HG03521 (cell line): ENCODE data around the gene SHC3.

Experiments
- ATAC-seq: cut with Tn5 transposase; IDR thresholded peaks from one replicate; pipeline ENCODE4 v1.9.1; 2021; ENCODE audit warnings: mild to moderate bottlenecking, moderate library complexity; ENCODE audit not compliant: unreplicated experiment

The SHC3 gene

DNA sequence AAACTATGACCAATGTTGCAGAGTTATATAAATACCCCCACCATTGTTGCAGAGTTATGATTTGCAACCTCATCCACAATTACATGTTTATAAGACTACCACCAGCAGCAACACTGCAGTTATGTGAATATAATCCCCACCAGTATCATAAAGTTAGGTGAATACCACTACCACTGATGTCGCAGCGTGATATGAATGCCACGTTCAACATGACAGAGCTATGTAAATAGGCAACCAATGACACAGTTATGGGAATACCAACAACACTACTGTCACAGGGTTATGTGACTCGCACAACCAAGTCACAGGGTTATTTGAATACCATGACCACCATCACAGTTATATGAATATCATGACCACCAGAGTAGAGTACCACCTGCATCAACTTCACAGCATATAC is 63.9 kb downstream of the SHC3 start:
- no peak for ATAC-seq

DNA sequence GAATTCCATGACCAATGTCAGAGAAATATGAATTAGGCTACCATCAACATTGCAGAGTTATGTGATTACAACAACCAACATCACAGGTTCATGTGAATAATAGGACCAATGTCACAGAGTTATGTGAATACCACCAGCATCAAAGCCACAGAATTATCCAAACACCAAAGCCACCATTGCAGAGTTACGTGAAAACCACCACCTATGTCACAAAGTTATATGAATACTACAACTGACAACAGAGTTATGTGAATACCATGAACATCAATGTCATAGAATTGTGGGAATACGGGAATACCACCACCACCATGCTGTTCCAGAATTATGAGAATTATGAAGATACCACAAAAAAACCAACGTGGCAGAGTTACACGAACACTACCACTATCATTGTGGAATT is 64.8 kb downstream of the SHC3 start:
- no peak for ATAC-seq

DNA sequence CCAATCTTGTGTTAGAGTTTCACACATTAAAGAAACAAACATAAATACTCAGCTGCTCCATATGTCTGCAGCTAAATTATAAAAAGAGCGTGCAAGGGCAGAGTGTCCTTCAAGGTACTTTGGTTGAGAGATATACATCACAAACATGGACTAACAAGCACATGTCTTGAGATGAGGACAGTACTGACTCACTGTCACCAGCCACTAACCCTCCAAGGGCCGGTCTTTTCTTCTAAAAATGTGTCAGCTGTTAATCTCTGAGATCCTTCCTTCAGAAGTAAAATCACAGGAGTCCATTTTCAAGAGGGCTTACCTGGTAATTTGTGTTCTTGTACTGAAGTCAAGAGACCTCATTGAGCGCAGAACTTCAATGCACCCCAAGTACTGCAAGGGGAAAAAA is 66.4 kb downstream of the SHC3 start:
- no peak for ATAC-seq

DNA sequence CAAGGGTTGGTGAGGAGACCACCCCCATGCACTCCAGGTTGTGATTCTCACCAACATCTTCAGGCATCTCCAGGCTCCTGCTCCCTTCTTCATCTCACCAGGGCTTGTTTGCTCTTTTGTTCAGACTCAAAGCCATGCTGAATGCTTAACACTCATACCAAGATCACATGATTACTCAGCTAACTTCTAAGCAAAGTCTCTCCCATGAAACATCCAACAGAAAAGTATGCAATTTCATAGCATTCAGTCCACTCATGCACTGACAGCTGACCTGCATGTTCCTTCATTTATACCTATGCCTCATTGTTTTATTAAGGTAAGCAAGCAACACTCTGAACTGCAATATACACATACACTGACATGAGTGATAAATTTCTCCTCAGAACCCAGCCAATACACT is 69.0 kb downstream of the SHC3 start:
- no peak for ATAC-seq

DNA sequence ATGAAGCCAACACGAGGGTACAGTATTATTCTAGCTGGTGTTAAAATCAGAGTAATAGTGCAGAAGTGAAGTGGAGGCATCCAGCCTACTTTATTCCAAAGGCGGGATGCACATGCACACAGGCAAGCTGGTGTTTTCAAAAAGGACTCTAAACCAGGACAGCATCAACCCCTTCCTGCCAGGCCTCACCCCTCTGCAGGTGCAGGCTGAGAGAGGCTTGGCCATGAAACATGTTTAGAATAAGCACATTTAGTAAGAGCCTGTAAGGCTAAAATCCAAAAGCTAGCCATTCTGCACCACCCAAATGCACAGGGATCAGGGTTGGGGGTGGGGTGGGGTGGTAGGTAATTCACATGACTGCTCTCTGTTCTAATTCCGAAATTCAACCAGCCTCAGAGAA is 71.2 kb downstream of the SHC3 start:
- no peak for ATAC-seq

DNA sequence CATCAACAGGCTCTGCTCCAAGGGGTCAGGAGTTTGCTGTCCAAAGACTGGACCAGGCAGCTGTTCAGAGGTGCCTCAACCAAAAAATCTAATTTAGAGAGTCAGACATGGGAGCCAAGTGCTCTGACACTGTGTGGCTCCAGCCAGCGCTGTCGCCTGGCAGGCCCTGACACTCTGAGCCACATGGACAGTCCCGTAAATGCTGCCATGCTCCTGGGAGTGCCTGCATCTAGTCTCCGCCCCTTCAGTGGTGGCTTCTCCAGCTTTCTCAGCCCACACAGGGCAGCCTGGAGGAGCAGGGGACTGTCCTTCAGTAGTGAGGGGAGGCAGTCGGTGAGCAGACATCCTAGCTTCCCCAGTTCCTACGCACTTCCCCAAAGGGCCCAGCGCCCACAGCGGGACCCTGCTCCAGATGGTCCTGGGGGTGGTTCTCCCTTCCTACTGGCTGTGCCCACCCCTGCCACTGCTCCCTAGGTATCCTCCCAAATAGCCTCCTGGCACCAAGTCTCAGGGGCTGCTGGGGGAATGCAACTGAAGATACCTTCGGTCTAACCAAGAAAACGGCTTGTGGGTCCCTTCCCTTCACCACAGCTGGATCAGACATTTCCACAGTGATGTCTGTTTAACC is 72.3 kb downstream of the SHC3 start:
- no peak for ATAC-seq

DNA sequence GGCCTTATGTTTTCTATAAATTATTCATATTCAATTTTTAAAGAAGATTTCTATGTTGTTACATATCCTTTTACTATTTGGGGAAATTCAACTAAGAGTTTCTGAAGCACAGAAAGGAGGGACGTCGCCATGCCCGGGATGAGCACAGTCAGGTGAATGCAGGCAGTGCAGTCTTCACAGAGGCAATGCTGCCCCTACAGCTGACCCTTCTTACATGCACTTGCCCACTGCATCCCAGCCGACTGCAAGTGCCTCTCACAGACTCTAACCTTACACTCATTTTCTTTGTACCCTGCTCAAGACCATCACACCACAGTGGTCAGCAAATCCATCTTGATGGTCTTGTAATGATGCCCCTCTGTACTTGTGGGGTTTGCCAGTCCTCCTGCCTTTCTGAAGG is 73.8 kb downstream of the SHC3 start:
- ATAC-seq: no peak

DNA sequence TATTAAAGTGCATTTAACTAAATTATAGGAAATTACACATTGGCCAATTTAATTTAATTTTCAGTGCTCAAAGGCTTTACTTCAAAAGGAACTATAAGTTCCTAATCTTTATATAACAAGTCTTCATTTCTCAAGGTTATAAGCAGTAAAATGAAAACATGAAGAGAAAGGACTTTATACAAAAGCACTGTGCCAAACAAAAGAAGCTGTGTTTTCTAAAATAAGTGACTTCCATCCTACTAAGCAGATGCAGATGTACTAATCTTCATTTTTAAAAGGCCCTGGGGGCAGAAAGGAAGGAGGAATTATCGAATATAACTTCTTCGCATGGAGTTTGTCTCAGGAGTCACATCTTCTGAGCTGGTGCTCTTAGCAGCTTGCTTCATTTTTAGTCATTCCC is 81.4 kb downstream of the SHC3 start:
- no peak for ATAC-seq

DNA sequence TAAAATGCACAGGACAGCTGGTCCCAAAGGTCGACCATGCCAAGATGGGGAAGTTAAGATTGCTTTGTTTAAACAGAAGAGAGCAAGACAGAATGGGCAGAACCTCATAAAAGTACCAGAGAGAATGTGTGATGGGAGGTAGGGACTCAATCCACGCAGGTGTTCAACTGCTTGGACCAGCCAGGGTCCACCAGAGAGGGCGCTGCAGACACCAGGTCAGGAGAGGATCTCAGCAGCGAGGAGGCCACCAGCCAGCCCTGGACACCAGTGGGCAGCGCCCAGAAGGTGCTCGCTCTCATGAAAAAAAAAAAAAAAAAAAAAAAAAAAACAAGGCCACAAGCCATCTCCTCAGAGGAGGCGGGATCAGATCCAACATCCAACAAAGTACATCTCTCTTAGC is 81.8 kb downstream of the SHC3 start:
- ATAC-seq: no peak

DNA sequence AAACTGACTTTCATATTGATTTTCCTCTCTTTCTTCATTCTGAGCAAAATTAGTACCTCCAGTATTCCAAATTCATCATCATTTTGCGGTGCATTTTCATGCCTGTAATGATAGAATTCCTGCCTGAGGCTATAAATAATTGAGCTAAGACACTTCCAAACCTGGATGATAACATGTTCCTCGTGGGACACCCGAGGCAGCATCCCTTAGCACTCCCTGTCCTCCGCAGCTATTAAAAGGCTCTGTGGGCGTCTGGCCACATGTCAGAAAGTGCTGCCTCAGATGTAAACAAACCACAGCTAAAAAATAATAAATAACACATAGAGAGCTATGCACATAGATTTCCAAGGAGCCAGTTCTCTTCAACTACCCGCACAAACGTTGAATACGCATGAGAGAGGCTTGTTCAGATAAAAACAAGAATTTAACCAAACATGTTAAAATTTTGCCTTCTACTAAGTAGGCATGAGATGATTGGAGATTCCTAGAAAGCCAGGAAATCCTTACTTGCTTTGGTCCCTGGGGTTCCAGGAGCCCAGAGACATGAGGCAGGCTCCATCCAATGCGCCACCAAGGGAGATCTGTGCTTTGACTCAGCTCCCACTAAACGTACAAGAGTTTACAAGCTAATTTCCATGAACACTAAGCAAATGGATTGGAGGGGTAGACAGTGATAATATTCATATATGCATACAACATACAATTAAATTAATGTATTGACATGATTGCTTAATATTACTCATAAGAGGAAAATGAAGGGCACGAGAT is 82.7 kb downstream of the SHC3 start:
- ATAC-seq: no peak

DNA sequence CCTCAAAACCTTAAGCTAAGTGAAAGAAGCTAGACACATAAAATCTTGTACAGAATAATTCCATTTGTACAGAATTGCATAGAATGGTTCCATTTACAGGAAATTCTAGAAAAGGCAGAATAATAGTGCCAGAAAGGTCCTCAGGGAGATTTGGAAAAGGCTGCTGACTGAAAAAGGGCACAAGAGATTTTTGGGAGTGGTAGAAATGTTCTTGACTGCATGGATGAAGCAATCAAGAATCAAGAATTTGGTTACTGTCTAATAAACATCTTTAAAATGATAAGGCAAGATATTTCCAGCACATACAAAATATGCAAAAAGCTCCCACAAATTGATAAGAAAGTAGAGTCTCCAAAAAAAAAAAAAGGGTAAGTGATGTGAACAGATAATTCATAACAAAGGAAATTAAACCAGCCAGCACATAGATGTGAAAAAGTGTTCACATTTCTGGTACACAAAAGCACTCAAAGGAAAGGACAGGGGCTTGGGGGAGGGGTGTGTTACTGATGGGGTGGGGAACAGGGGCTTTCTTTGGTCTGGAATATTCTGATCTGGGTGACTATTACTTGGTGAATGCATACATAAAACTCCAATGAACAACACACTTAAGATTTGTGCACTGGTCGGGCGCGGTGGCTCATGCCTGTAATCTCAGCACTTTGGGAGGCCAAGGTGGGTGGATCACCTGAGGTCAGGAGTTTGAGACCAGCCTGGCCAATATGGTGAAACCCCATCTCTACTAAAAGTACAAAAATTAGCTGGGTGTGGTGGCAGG is 85.2 kb downstream of the SHC3 start:
- ATAC-seq: no peak

DNA sequence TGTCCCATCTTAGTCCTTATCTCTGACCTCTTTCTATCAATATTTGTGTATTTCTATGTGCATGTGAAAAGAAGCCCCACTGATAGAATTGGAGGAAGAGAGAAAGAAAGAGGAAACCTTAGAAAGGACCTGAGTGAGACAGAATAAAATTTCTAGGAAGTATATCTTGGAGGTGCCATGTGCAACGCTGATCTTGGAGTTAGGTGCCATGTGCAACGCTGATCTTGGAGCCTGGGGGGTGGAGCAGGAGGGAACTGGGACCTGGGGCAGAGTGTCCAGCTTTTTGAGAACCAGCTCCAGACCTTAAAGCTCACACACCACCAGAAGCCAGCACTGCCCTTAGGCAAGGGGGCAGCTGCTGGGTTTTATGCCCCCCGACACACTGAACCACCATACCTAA is 89.4 kb downstream of the SHC3 start:
- ATAC-seq: no peak

DNA sequence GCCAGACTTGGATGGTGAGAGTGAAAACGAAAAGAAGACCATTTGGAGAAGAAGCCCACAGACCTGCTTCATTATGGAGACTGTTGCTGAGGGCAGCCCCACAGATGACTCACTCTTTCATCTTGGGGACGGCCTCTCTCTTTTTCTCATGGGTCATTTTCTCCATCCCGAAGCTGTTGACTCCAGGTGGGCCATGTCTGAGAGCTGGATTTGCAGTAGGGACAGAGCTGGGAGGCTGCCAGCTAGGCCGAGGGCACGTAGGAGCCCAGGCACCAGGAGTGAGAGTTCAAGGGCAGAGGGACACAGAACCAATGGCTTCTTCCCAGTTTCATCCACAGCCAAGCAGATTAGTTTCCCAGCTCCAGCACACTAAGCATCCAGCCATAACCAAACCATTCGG is 95.0 kb downstream of the SHC3 start:
- no peak for ATAC-seq

DNA sequence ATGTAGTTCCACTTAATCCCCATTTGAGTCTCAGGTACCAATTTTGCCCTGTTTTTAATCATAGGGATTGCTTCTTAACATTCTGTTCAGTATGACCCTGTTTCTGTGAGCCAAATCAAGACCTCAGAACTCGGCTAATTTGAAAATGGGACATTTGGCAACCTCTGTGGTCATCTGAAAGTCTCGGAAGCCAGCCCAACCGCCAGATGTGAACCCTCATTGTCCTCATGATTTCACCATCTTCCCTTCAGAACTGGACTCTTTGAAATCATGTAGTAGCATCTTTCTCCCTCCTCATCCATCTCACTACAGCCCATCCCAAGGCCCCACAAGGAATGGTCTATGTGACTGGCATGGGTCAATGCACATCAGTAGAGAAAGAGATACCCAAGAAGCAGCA is 98.4 kb downstream of the SHC3 start:
- no peak for ATAC-seq

DNA sequence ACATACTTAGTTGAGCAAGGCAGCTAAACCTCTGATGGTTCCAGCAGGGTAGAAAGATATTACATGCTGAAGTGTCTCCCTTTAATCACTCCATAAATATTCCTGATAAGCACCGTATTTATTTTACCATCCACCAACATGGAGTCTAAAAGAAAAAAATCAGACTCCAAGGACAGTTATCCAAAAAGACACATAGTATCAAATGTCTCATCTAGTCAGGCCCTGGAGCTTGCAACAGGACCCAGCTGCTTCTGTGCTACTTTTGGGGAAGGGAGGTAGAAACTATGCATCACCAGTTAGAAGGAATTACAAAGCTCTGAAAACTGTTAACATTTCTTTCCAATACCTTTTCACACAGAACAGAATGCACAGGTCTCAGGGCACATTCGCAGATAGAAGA is 99.2 kb downstream of the SHC3 start:
- ATAC-seq: no peak

DNA sequence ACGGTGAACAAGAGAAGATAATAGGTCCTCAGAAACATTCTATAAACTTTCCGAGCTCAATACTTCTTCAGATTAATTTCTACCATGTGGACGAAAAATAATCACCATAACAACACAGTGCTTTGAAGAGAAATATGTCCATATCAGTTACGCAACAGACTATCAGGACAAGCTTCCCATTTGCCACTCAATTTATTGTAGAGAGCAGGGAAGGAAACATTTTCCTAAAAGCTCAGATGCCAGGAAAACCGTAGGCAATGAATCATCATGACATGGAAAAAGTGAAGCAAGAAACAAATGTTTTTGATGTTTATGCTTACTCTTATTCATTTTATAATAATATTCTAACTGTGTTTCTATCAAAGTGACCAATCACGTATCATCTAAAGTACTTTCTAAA is 99.8 kb downstream of the SHC3 start:
- no peak for ATAC-seq

DNA sequence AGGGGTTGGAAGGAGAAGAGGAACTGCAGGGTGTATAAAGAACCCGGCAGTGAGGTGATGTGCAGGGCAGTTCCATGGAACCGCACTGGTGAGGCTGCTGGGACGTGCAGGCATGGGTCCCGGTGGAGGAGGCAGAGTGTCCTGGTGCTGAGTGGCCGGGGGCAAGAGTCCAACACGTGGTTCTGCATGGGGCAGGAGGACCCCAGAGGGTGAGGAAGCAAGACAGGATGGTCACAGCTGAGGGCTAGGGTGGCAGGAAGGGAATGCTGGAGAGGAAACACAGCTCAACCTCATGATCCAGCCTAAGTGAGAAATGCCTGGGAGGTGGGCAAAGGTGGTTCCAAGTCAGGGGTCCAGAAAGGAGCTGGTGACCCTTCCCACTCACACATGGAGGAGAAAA is 100.2 kb downstream of the SHC3 start:
- ATAC-seq: no peak

DNA sequence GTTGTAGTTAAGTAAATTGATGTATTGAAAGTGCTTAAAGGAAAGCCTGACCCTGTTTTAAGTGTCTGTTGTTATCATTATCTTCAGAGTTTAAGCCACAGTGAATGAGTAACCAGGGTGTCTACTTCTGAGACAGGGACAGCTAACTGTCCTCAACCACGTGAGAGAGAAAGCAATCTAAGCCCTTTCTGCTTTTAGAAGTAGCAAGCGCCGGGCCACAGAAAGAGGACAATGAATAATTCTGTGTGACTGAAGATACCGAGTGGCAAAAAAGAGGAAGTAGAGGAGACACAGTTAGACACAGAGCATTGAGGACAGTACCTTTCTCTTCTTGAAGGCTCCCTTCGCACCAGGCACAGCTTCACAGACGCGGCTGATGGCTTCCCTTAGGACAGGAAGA is 101.1 kb downstream of the SHC3 start:
- no peak for ATAC-seq

DNA sequence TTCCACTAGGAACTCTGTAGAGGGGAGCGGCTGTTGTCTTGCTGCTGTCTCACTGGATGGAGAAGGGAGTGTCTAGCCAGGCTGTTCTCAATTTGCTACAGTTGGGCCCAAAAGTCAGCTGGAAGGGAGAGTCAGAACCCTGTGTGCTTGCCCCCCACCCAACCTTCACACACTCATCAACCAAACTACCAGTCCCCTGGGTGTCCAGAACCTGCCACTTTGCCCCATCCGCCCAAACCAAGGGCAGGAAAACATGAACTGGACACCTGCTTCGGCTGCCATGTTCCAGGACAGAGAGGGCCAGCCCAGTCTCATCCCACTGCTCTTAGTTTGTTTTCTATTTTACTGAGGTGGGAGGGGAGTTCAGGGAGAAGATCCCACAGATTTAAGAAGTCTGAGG is 105.2 kb downstream of the SHC3 start:
- no peak for ATAC-seq

DNA sequence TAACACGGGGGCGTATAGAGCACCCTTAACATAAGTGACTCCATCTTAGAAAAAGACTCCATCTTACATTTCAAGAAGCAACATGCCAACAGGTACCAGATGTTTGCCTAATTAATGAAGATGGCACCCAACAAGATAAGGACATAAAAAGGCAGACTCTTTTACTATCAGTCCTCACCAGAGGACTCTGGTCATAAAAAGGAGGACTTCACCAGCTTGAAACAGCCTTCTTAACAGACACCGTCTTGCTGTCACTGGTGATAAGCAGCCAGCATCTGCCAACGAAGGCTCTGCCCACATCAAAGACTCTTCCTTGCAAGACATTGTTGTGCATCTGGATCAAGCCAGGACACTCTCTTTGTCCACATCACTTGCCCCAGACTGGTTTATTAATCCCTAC is 107.0 kb downstream of the SHC3 start:
- ATAC-seq: no peak

DNA sequence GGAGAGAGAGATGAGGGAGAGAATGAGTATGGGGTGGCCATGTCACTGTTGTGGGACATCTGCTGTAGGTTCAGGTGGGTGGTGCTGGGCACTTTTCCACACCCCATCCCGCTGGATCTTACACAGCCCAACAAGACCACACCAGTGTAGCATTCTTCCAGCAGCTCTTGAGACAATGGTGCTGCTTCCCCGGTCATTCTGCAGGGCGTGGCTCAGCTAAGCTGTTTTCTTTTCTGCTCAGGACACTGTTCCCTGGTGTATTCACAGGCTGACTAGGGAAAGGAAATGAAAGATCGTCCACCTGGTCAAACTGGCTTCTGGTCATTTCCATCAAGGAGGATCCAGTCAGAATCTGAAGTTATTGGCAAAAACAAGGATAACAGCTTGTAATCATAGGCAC is 111.8 kb downstream of the SHC3 start:
- ATAC-seq: no peak

DNA sequence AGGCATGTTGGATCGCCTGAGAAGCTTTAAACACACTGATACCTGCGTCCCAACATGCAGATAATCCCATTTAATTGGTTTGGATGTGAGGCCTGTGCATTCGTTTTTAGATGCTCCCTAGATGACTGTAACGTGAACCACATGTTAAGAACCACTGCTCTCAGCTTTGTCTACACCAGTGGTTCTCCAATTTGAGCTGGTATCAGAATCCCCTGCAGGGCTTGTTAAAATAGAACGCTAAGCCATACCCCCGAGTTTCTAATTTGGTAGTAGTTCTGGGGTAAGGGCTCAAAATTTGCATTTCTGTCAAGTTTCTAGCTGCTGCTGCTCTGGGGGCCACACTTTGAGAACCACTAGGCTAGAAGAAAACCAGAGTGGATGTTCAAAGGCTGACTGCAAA is 112.7 kb downstream of the SHC3 start:
- no peak for ATAC-seq
